DLD1 (cell line): ENCODE results near the gene SMC1B.
"Not testable (repeated sequence)": the region's sequence is repeated elsewhere in the genome, so short reads cannot be mapped to it uniquely, and the experiment has no call there.

ENCODE experiments used
- in situ Hi-C: cut with HindIII; loops from 2 replicates; pipeline ENCODE4 v1.10.0; 2017; ENCODE audit warnings: low sequenced_read_pairs

The SMC1B gene

DNA sequence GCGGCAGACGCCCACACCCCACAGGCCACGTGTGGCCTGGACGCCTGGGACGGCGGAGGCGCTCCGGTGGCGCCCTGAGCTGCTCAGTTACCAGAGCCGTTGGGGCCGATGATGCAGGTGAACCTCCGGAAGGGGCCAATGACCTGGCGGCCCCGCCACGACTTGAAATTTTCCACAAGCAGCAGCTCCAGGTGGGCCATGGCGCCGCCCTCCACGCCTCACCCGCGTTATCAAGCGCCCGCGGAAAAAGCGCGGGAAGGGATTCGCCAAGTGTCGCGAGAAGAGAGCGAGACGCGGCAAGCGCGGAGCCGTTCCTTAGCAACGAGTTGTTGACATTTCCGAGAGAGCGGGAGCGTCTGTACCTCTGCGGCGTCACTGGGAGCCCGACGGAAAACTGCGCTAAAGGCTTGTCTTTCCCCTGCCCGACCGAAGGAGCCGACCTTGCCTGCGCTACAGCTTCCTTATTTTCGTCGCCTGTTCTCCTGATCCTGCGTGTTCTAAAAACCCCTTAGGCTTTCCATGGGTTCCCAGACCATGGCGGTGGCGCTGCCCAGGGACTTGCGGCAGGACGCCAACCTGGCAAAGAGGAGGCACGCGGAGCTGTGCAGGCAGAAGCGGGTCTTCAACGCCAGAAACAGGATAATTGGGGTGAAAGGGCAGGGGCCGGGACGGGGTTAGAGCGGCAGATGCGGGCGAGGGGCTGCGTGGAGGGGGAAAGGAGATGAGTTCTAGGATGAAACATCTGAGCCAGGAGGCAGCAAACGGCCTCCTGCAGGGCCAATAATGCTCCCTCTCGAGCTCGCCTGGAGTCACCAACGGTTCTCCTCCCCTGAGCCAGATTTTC, at the start of gene SMC1B, which contains the start of gene RIBC2:
SMC1B (minus strand) TSS at position 232 of the 844 bp plus-strand sequence; CDS start at position 200, 32 bp downstream.
RIBC2 (plus strand) TSS at position 326 of the 844 bp plus-strand sequence; CDS start at position 520, 194 bp downstream.
- in situ Hi-C loops, result no loop called here

- in situ Hi-C loops, result no loop called here
Observed at GRCh38 chr22:45462034-45462655, 48.7 kb upstream of the SMC1B start.

DNA sequence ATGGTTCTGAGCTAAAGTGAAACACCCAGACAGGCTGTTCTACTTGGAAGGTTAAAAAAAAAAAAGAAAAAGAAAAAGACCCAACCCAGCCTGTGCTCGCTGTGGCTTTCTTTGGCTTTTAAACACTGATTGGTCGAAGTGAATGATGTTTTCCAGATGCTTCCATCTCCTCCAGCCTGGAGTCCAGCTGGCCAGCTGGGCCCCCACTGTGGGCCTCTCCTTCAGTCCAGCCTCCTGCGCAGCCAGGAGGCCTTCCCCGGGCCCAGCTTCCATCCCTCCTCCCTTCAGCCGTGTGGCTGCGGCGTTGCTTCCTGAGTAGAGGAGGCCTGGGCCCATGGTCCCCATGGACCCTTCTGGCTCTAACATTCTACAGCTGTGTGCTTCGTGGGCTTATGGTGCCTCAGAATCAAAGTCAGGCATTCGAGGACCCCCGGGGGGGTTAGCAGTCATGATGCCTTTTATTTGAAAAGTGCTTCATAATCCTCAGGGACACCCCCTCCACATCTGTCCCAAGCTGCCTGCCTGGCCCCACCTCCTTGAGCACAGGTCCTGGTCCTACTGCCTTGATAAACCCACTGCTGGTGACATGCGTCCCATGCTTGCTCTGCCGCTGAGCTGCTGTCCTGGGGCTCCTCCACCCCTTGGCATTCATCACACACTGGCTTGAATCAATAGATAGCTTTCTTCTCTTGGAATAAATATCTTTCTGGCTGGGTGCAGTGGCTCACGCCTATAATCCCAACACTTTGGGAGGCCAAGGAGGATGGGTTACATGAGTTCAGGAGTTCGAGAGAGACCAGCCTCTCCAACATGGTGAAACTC, 47.1 kb upstream of the SMC1B start:
- in situ Hi-C loops, result no loop called here

DNA sequence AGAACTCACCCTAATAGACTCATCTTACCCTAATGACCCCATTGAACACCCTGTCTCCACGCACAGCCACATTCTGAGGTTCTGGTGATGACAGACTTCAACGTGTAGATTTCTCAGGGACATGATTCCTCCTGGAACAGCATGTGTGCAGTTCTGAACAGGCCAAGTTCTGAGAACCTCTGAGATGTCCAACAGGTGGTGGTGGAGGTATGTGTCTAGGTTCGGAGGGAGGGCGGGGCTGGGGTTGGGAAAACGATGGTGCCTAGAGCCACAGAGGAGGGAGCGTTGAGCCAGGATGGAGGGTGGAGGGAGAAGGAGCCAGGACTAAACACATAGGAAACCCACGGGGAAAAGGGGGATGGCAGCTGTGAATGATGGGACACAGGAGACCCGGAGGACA, 45.8 kb upstream of the SMC1B start:
- in situ Hi-C loops, result no loop called here

DNA sequence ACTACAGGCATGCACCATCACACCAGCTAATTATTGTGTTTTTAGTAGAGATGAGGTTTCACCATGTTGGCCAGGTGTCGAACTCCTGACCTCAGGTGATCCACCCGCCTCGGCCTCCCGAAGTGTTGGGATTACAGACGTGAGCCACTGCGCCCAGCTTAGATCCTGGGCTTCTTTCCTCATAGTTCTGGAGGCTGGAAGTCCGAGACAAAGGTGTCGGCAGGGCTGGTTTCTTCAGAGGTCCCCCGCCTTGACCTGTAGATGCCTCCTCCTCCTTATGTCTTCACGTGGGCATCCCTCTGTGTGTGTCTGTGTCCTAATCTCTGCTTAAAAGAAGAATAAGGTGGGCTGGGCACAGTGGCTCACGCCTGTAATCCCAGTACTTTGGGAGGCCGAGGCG, 45.1 kb upstream of the SMC1B start:
- in situ Hi-C loops, result no loop called here

- in situ Hi-C loops, result no loop called here
Observed at GRCh38 chr22:45456811-45457210, 43.4 kb upstream of the SMC1B start.

DNA sequence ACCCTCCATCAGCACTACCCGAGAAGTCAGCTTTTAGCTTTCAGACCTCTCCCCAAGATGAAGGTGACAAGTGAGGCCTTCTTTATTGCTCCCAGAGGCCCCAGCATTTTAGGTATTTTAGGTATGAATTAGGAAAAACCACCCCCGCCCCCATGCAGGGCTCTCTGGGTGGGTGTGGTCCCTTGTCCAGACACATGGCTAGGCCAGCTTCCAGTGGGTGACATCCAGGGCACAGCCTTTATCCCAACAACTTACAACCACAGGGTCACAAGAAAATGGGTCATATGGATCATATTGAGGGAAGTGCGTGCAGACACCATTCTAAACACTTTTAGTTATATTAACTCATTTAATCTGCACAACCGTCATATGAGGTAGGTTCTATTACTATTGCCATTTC, 42.2 kb upstream of the SMC1B start:
- in situ Hi-C loops, result no loop called here

DNA sequence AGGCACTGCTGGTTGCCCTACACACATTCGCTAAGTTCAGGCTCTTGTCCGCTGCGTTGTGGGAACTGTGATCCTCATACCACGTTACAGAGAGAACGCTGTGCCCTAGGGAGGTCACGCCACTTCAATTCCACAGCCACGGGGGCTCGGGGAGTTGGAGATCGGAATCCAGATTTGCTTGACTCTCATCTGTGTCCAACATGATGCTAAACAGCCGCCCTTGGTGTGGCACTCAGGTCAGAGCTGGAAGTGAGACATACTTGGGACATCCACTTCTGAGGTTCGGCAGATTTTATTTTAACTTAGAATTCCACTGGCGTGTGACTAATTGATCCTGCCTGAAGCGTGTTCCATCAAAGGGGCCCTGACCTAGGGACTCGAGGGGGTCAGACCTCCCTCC, 41.8 kb upstream of the SMC1B start:
- in situ Hi-C loops, result no loop called here

- in situ Hi-C loops, result no loop called here
Observed at GRCh38 chr22:45454275-45454674, 40.9 kb upstream of the SMC1B start.

DNA sequence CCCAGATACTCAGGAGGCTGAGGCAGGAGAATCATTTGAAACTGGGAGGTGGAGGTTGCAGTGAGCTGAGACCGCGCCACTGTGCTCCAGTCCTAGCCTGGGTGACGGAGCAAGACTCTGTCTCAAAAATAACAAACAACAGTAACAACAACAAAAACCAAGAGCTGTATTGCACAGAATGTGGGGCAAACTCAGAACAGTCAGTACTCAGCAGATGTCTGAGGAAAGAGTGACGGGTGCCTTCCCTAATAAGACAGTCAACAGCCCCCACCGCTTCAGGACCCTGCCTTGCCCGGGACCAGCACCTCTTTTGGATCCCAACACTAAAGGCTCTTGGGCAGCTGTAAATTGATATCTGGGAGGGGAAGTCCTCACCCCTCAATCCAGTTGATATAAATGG, 40.4 kb upstream of the SMC1B start:
- in situ Hi-C loops, result no loop called here

GRCh38 chr22:45452565-45453379, 39.4 kb upstream of the SMC1B start:
- in situ Hi-C loops, result no loop called here

GRCh38 chr22:45451972-45452371, 38.6 kb upstream of the SMC1B start:
- in situ Hi-C loops, result no loop called here

GRCh38 chr22:45450921-45451651, 37.7 kb upstream of the SMC1B start:
- in situ Hi-C loops, result no loop called here

- in situ Hi-C loops, result no loop called here
Observed at GRCh38 chr22:45450101-45450785, 36.8 kb upstream of the SMC1B start.

GRCh38 chr22:45449442-45449841, 36.0 kb upstream of the SMC1B start:
- in situ Hi-C loops, result not testable (repeated sequence)

DNA sequence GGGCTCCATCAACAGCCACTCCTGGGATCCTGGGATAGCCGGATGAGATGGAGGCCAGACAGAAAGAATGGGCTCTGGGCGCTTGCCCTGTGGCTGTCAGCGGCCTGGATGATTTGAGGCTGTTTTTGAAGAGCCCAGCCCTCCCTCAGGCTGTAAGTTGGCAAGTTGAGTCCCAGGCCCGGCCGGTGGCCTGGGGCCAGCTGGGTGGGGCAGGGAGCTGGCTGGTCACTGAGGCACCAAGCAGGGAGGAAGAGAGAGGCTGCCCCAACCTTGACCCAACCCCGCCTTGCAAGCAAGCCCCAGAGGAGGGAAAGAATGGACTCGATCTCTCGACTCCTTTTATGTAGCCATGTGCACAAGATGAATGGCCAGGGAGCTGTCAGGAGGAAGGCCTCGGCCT, 35.0 kb upstream of the SMC1B start:
- in situ Hi-C loops, result no loop called here

GRCh38 chr22:45447596-45447995, 34.2 kb upstream of the SMC1B start:
- in situ Hi-C loops, result not testable (repeated sequence)

DNA sequence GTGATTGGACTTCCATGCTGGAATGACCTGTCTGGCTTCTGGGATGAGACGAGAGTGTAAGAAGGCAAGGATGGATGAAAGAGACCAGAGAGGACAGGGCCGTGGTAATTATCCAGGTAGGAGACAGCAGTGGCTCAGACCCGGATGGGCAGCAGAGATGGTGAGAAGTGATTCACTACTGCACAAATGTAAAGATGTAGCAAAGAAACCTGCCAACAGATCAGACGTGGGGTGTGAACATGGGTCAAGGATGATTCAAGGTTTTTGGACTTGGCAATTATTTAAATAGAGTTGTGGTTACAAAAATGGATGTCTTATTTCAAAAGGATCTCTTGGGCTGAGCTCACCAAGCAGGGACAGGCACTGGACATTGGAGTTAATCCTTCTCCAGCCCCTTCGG, 32.8 kb upstream of the SMC1B start:
- in situ Hi-C loops, result no loop called here

DNA sequence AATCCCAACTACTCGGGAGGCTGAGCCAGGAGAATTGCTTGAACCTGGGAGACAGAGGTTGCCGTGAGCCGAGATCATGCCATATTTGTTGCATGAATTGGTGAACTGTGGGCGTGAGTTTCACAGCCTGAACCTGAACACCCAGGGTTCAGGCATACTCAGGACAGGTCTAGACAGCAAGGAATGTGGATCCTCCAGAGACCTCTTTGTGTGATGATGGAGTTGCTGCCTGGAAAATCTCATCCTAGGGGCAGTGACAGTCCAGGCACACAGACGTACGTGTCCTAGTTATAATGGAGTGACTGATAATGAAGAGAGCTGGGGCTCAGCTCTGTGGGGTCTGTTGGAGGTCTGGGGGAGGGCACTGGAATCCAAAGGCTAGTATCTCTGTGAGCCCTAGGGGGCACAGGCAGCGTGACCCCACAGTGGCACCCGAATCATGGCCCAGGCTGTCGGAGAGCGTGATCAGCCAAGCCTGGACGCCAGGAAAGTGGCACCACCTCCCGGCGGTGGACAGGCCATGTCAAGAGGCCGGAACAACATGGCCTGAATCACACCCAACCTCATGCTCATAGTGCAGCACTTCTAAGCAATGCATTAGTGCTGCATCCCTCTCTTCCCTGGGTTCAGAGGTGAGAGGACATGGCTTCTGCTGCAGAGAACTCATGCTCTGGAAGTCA, 31.8 kb upstream of the SMC1B start:
- in situ Hi-C loops, result no loop called here
